Activated CD4-positive, CD25-positive, alpha-beta regulatory T cell treated with anti-CD3 and anti-CD28 coated beads, Interleukin-2, amount 50 U/mL, for 24 hours (primary cell): ENCODE data around the gene MT1F.

Source experiments
- ATAC-seq, 2 donors: fragments of 150-1000 bp; cut with Tn5 transposase; one replicate each; pipeline ENCODE4 v1.10.0; 2021; ENCODE audit warnings: mild to moderate bottlenecking in 1 of 2, moderate library complexity in 1 of 2

Gene MT1F

DNA sequence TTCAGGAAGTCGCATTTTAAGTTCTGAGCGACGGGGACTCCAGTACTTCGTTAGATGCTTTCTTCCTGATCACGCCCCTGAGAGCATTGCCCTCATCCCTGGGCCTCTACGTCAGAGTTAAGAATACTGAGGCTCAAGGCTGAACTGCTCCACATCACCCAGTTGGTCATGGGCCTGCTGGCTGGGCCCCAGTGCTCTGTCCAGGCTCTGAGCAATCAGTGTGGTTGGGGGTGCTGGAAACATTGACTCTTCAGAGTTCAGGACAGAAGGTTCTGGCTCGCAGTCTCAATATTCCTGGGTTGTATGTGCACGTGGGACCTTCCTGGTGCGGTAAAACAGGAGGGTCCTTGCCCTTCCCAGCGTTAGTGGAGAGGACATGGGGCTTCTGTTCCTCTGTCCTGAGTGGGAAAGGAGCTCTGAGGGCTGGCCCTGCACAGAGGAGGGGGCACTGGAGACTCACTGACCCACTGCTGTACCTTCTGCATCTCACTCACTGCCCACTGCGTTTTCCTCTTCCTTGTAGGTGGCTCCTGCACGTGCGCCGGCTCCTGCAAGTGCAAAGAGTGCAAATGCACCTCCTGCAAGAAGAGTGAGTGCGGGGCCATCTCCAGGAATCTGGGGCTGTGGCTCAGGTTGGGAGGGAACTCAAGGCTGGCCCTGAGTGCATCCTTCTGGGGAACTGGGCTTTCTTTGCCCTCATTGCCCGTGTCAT lies 31.7 kb upstream of the MT1F start:
- ATAC-seq: no peak

DNA sequence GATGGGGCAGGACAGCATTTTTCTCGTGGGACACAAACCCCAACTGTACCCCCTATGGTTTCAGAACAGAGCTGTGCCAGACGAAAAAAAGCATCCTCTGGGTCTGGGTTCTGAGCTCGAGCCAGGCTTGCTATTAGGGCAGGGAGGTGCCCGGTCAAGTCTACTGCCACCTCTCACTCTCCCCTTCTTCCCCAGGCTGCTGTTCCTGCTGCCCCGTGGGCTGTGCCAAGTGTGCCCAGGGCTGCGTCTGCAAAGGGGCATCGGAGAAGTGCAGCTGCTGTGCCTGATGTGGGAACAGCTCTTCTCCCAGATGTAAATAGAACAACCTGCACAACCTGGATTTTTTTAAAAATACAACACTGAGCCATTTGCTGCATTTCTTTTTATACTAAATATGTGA lies 31.1 kb upstream of the MT1F start:
- no peak for ATAC-seq

DNA sequence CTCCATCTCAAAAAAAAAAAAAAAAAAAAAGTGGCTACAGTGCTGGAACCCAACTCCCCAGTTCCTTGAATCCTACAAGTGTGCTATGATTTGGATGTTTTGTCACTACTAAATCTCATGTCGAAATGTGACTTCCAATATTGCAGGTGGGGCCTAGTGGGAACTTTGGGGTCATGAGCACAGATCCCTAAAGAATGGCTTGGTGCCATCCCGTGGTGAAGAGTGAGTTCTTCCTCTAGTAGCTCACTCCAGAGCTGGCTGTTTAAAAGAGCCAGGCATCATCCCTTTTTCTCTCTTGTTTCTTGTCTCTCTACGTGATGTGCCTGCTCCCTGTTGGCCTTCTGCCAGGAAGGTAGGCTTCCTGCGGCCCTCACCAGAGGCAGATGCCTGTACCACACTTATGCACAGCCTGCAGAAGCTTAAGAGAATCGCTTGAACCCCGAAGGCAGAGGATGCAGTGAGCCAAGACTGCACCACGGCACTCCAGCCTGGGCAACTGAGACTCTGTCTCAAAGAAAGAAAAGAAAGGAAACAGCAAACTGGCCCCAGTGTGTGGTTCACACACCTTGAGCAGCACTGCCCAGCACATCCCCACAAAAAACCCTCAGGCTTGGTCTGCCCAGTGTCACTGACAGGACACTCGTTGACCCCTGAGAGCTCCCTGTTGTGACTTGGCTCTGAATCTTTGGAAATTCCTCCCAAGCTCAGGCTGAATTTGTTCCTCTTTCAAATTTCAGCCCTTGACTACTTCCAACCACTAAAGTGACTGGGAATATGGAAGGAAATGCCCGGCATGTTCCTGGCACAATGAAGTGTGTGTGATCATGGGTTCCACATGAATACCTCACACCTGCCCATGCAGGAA lies 29.0 kb upstream of the MT1F start:
- no peak for ATAC-seq

DNA sequence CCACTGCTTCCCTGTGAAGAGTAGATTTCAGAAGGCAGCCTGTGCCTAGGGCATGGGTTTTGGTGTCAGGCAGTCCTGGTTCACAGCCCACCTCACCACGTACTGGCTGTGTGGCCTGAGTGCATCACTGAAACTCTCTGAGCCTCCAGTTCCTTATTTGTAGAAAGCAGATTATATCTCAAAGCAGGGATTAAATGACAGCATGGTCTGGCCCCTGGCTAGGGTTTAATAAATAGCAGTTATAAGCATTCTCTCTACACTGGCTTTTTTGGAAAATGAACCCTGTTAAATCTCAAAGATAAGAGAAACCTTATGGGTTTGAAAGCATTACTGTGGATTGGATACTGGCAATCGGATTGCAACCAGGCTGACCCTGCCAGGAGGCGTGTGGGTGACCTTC lies 28.2 kb upstream of the MT1F start:
- no peak for ATAC-seq

DNA sequence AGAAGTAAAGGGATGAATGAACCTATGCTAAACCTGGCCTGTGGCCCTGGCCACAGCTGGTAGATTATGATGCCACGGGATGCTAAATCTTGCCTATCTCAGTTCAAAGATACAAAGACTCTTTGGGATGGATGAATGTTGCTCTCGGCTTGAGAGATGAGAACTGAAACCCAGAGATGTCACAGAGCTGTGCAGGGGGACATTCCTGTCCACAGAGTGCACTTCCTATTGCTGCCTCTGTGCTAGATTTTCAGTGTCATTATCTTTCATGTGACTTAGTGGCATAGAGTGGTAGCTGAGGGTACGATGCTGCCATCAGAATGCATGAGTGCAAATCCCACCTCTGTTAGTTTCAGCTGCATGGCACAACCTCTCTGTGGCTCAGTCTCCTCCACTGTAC lies 27.6 kb upstream of the MT1F start:
- ATAC-seq: peak in 1 of 2 donors; percentile 41

DNA sequence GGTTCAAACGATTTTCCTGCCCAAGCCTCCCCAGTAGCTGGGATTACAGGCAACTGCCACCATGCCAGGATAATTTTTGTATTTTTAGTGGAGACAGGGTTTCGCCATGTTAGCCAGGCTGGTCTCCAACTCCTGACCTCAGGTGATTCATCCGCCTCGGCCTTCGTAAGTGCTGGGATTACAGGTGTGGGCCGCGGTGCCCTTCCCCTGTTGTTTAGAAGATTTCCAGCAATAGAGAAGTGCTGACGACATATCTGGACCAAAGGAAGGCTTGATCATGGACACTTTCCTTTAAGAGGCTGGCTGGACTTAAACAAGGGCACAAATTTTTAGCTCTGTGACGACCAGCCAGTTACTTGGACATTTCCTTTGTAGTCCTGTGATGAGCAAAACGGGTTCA lies 26.6 kb upstream of the MT1F start:
- ATAC-seq: no peak

DNA sequence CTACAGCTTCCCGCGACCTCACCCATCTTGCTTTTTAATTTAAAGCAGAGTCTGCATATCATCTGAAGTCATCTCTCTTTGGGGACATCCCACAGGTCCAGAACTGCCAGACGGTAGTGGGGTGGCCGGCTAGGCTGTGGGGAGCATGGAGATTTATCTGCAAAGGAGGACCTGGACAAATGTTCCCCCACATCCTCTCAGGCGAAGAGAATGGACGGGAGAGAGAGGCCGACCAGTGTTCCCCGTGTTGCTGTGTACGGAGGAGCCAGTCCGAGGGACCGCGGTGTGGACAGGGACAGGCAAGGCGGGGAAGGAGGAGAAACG lies 26.0 kb upstream of the MT1F start:
- no peak for ATAC-seq

DNA sequence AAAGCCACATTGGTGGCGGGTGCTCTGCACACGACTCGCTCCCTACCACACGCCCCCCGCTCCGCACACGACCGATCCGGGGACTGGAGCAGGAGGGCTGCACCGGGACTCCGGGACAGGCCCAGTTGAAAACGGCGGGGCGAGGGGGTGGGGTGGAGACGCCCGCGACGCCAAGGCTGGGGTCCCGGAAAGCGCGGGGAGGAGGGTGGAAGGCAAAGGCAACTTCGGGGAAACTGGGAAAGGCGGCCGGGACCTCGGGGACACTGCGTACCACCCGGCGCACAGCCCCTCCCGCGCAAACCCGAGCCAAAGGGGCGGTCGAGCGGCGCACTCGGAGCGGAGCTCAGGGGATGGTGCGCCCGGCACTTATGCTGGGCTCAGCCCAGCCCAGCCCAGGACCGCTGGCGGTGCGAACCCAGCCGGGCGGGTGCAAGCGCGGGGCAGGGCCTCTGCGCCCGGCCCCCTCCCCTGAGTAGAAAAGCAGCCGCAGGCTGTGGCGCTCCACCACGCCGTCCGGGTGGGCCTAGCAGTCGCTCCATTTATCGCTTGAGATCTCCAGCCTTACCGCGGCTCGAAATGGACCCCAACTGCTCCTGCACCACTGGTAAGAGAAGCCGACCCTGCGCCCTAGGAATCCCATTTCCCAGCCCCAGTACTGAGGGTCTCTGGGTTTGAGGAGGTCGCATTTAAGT lies 25.5 kb upstream of the MT1F start, which contains the start of gene MT1M:
MT1M (plus strand) TSS at position 504 of the 692 bp plus-strand sequence; CDS start at position 577, 73 bp downstream.
- ATAC-seq: peak in 1 of 2 donors; percentile 37

DNA sequence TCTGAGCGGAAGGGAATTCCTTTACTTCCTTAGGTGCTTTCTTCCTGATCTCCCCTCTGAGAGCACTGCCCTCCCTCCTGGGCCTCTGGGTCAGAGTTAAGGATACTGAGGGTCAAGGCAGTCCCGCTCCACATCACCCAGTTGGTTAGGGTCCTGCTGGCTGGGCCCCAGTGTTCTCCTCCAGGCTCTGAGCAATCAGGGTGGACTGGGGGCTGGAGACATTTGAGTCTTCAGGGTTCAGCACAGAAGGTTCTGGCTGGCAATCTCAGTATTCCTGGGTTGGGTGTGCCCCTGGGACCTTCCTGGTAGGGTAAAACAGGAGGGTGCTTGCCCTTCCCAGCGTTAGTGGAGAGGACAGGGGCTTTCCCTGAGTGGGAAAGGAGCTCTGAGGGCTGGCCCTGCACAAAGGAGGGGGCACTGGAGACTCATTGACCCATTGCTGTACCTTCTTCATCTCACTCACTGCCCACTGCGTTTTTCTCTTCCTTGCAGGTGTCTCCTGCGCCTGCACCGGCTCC lies 24.9 kb upstream of the MT1F start:
- ATAC-seq: no peak

DNA sequence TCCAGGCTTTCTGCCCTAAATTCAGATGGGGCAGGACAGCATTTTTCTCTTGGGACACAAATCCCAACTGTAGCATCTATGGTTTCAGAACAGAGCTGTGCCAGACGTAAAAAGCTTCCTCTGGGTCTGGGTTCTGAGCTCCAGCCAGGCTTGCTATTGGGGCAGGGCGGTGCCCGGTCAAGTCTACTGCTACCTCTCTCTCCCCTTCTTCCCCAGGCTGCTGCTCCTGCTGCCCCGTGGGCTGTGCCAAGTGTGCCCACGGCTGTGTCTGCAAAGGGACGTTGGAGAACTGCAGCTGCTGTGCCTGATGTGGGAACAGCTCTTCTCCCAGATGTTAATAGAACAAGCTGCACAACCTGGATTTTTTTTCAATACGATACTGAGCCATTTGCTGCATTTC lies 24.2 kb upstream of the MT1F start:
- no peak for ATAC-seq

DNA sequence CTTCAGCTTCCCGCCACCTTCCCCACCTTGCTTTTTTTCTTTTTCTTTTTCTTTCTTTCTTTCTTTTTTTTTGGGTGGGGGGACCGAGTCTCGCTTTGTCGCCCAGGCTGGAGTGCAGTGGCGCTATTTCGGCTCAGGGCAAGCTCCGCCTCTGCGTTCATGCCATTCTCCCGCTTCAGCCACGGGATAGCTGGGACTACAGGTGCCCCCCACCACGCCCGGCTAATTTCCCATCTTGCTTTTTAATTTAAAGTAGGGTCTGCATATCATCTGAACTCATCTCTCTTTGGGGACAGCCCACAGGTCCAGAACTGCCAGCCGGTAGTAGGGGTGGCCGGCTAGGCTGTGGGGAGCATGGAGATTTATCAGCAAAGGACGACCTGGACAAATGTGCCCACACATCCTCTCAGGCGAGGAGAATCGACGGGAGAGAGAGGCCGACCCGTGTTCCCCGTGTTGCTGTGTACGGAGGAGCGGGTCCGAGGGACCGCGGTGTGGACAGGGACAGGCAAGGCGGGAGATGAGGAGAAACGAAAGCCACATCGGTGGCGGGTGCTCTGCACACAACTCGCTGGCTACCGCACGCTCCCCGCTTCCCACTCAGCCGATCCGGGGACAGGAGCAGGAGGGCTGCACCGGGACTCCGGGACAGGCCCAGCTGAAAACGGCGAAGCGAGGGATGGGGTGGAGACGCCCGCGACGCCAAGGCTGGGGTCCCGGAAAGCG lies 22.9 kb upstream of the MT1F start:
- no peak for ATAC-seq

DNA sequence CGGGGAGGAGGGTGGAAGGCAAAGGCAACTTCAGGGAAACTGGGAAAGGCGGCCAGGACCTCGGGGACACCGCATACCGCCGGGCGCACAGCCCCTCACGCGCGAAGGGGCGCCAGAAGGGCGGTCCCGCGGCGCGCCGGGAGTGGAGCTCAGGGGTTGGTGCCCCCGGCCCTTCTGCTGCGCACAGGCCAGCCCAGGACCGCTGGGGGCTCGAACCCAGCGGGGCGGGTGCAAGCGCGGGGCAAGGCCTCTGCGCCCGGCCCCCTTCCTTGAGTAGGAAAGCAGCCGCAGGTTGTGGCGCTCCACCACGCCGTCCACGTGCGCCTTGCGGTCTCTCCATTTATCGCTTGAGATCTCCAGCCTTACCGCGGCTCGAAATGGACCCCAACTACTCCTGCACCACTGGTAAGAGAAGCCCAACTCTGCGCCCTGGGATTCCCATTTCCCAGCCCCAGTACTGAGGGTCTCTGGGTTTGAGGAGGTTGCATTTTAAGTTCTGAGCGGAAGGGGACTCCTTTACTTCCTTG lies 22.3 kb upstream of the MT1F start:
- ATAC-seq: no peak

DNA sequence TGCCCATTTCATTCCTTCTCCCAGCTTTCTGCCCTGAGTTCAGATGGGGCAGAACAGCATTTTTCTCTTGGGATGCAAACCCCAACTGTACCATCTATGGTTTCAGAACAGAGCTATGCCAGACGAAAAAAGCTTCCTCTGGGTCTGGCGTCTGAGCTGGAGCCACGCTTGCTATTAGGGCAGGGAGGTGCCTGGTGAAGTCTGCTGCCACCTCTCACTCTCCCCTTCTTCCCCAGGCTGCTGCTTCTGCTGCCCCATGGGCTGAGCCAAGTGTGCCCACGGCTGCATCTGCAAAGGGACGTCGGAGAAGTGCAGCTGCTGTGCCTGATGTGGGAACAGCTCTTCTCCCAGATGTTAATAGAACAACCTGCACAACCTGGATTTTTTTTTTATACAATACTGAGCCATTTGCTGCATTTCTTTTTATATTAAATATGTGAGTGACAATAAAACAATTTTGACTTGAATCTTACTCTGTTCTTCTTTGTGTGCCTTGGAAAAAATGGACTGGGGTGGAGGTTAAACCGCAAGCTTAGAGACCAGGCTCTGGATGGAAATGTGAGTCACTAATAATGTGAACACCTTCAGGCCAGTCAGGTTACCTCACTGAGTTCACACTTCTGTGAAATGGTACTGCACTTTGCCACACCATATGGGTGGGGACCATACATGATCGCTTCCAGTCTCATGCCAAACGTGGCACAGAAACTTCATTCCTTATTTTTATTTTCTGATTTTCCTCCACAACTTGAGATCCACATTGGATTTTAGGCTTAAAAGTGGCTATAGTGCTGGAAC lies 20.9 kb upstream of the MT1F start:
- ATAC-seq: no peak

DNA sequence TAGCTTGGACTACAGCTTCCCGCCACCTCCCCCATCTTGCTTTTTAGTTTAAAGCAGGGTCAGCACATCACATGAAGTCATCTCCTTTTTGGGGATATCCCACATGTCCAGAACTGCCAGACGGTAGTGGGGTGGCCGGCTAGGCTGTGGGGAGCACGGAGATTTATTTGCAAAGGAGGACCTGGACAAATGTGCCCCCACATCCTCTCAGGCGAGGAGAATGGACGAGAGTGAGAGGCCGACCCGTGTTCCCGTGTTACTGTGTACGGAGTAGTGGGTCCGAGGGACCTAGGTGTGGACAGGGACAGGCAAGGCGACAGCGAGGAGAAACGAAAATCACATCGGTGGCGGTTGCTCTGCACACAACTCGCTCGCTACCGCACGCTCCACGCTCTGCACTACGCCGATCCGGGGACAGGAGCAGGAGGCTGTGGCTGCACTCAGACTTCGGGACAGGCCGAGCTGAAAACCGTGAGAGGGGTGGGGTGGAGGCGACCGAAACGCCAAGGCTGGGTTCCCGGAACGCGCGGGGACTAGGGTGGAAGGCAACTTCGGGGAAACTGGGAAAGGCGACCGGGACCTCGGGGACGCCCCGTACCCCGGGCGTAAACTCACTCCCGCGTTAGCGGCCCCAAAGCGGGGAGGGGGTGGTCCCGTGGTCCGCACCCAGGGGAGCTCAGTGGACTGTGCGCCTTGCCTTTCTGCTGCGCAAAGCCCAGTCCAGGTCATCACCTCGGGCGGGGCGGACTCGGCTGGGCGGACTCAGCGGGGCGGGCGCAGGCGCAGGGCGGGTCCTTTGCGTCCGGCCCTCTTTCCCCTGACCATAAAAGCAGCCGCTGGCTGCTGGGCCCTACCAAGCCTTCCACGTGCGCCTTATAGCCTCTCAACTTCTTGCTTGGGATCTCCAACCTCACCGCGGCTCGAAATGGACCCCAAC lies 19.7 kb upstream of the MT1F start, which contains the start of gene MT1A:
MT1A (plus strand) TSS at position 853 of the 937 bp plus-strand sequence; CDS start at position 926, 73 bp downstream.
- ATAC-seq: no peak

DNA sequence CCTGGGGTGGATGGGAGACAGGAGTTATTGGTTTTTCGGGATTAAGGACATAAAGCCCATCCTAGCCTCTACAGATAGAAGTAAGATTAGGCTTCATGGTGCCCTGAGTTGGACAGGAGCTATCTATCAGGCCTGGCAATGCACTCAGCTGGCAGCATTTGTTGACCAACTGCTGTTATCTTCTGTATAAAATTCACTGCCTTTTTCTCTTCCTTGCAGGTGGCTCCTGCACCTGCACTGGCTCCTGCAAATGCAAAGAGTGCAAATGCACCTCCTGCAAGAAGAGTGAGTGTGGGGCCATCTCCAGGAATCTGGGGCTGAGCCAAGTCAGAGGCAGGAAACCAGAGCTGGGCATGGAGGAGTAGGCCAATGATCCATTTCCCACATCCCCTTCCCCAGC lies 18.7 kb upstream of the MT1F start:
- ATAC-seq: no peak

DNA sequence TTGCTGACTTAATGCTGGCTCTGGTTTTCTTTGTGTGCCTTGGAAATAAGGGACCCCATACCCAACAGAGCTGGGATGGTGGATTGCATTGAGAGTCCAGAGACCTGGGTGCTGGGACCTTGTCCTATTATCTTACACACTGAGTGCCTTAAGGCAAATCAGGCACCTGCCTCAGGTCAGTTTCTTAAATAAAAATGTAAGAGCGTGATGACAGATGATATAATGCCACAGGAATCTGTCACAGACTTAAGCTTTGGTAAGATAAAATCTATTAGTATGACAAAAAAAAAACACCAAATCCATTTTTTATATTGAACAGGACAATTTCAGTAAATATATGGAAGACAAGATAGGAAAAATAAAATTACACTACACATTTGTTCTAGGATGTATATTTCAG lies 17.7 kb upstream of the MT1F start:
- ATAC-seq: no peak

DNA sequence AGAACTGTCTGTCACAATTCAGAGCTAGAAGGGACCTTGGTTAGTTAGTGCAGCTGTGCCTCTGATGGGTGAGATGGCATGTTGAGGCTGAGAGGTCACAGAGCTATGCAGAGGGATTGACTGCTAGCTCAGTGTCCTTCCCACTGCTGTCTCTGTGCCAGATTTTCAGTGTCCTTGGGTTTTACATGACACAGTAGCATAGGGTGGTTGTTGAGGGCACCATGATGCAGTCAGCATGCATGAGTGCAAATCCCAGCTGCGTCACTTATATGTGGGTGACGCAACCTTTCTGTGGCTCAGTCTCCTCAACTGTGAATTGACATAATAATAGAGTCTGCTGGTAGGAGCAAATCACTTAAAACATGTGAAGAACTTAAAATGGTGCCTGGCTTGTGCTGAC lies 16.6 kb upstream of the MT1F start:
- ATAC-seq: no peak

DNA sequence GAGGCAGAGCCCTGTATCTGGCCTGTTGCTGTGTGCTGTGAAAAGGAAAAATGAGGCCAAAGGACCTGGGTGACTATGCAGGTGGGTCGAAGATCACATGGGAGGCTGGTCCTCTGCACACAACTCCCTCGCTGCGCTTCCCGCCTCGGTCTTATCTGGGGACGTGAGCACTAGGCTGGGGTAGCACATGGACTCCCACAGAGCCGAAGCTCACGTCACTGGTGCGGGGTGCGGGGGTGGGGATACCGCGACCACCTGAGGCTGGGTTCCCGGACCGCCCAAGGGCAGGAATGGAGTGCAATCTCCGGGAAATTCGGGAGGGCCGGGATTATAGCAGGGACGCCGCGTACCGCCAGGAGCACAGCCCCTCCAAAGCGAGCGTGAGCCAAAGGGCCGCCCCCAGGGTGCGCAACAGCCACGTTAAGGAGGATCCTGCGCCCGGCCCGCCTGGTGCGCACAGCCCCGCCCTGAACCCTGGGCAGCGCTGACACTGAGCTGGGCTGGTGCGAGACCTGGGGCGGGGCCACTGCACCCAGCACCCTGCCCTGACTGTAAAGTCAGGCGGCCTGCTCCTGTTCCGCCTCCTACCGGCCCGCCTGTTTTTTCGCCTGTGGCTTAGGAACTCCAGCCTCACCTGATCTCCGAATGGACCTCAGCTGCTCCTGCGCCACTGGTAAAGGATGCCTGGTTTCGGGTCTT lies 14.5 kb upstream of the MT1F start:
- peak; percentile 99 to 100 for ATAC-seq

DNA sequence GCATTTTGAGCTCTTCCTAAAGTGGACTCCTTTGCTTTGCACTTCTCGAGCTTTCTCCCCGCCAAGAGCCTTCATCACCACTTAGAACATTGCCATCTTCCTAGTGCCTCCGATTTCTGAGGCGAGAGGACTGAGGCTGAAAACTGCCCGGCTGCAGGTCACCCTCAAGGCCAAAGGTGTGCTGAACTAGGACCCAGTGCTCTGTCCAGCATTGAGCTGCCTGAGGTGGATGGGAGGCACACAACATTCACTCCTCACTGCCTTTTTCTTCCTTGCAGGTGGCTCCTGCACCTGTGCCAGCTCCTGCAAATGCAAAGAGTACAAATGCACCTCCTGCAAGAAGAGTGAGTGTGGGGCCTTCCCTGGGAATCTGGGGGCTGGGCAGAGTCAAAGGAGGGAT lies 13.9 kb upstream of the MT1F start:
- ATAC-seq: no peak

DNA sequence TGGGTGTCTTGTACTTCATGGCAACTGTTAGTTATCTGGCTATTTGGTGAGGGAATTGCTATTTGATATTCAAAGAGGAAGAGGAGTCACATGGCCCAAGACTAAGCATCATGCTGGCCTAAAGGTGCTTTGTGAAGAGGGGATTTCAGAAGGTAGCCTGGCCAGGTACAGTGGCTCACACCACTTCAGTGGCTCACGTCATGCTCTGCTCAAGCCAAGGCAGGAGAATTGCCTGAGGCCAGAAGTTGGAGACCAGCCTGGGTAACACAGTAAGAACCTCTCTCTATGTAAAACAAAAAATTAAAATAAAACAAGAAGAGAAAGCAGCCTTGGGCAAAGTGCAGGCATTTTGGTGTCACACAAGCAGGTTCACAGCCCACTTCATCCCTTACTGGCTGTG lies 12.4 kb upstream of the MT1F start:
- no peak for ATAC-seq
